ENCODE measurements around the gene IKZF5. TPM values are rescaled to one million over a fixed set of nuclear protein-coding genes. Genes with fewer than 3 reads are reported as not detected.

Gene IKZF5
- total RNA-seq, 5 donors from 2014 or later (not counting 1 experiment from before 2014, with no cell fraction given), result 22.6 to 68.1 (median 29.4) TPM

DNA sequence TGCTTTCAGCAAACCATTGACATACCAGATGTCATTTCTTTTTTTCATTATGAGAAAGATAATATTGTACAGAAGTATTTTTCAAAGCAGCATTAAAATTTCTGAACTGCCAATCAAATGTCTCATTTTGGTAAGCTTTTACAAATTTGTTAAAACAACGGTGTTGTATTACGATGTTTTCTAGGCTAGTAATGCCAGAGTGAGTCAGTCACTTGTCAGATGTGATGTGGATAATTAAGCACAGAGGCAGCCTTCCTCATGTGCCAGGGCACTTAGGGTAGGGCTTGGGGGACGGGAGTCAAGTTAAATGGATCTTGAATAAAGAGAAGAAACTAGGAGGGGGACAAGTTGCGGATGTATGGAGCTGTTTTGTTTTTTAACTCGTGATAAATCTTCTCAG, 18.3 kb downstream of the IKZF5 start:
- Mint-ChIP-seq H3K27ac (peak overlapping the region in 1 of 2 donors; percentile 44), H3K9me3 (no peaks in the 10 kb centered on the region), H3K4me3 (no peak overlapping the region), H3K27me3 (no peaks in the 10 kb centered on the region), H3K4me1 (peaks cover 0 to 3% (median 1%) of the 10 kb centered on the region in 3 donors), H3K36me3 (peaks cover 26% of the 10 kb centered on the region)
- no peak for DNase-seq
- no peak for ATAC-seq (replicated peaks in 1 of 4)
- ChIA-PET CTCF (interaction anchor here in 1 of 2 donors (0.6 kb wide), 1 partner anchor 16 kb away, joined by 3 read pairs; no protein-coding TSS in a partner anchor), POLR2A (interaction anchor here in 1 of 2 donors (0.6 kb wide), 1 partner anchor 16 kb away, joined by 4 read pairs; no protein-coding TSS in a partner anchor)
- H3K27me3 ChIP-seq (replicated peaks in 1 of 2; ENCODE audit: control insufficient read depth in 2 of 2, extremely low read depth in 1 of 2, insufficient read depth in 2 of 2, low read length in 1 of 2), result no peaks in the 10 kb centered on the region
- no peak overlapping the region for H3K4me3 ChIP-seq (ENCODE audit: control insufficient read depth in 1 of 2, extremely low read depth in 1 of 2, low read length in 1 of 2)
- 78% methylated on average over 3 of the region's 5 CpGs for WGBS (ENCODE audit: insufficient coverage)
- H3K36me3 ChIP-seq (ENCODE audit: control insufficient read depth in 2 of 2, extremely low read depth in 1 of 2, insufficient read depth in 1 of 2, low read length in 1 of 2), result peaks cover 5 to 26% of the 10 kb centered on the region in 2 donors
- H3K27ac ChIP-seq (ENCODE audit: low read length), result no peak overlapping the region
- H3K9me3 ChIP-seq, result no peaks in the 10 kb centered on the region
- no peaks in the 10 kb centered on the region for H3K4me1 ChIP-seq (ENCODE audit: control insufficient read depth in 1 of 2, extremely low read depth in 1 of 2, insufficient read depth in 2 of 2, low read length in 2 of 2)

DNA sequence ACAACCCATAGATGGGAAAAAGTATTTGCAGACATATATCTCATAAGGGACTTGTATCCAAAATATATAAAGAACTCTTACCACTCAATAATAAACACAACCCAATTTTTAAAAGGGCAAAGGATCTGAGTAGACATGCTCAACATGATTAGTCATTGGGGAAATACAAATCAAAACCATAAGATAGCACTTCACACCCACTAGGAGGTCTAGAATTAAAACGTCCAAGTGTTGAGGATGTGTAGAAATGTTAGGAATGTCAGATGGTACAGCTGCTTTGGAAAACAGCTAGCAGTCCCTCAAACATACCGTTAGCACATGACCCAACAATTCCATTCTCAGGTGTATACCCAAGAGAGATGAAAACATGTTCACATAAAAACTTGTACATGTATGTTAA, 20.1 kb downstream of the IKZF5 start:
- Histone ChIP-seq H3K27me3 (replicated peaks in 1 of 2; ENCODE audit: control insufficient read depth in 2 of 2, extremely low read depth in 1 of 2, insufficient read depth in 2 of 2, low read length in 1 of 2) (no peaks in the 10 kb centered on the region), H3K9me3 (no peaks in the 10 kb centered on the region), H3K4me1 (ENCODE audit: control insufficient read depth in 1 of 2, extremely low read depth in 1 of 2, insufficient read depth in 2 of 2, low read length in 2 of 2) (no peaks in the 10 kb centered on the region), H3K27ac (ENCODE audit: low read length) (no peak overlapping the region), H3K4me3 (ENCODE audit: control insufficient read depth in 1 of 2, extremely low read depth in 1 of 2, low read length in 1 of 2) (no peak overlapping the region), H3K36me3 (ENCODE audit: control insufficient read depth in 2 of 2, extremely low read depth in 1 of 2, insufficient read depth in 1 of 2, low read length in 1 of 2) (peaks cover 0 to 15% of the 10 kb centered on the region in 2 donors)
- Mint-ChIP-seq H3K4me1 (no peaks in the 10 kb centered on the region), H3K27ac (no peak overlapping the region), H3K4me3 (no peak overlapping the region), H3K9me3 (no peaks in the 10 kb centered on the region), H3K36me3 (peaks cover 26% of the 10 kb centered on the region), H3K27me3 (no peaks in the 10 kb centered on the region)
- DNase-seq, result no peak
- ChIA-PET CTCF (no interaction called here), POLR2A (no interaction called here)
- no peak for ATAC-seq (replicated peaks in 1 of 4)
- whole genome bisulfite sequencing (ENCODE audit: insufficient coverage), result no CpG with 5 or more reads among the region's 2 CpGs

DNA sequence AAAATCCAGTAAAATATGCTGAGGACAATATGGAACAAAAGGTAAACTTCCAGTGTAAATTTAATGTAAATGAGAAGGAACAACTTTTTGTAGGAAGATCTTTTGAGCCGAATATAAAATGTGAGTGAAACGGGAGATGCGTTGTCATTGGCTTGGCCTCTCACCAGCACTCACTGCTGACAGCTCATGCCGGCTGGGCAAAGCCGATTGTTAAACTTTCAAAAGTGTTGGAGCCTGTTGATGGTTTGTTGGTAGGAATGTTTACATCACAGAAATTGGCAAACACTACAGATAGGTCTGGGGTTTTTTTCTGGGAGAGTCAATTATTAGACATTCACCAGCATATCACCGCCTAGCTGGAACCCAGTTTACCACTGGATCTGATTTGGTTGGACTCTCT, 22.3 kb downstream of the IKZF5 start:
- POLR2A ChIA-PET, result no interaction called here
- Mint-ChIP-seq H3K36me3 (peaks cover 26% of the 10 kb centered on the region), H3K4me3 (no peak overlapping the region), H3K27me3 (no peaks in the 10 kb centered on the region), H3K9me3 (no peaks in the 10 kb centered on the region), H3K4me1 (peaks cover 2 to 10% (median 7%) of the 10 kb centered on the region in 3 donors), H3K27ac (no peak overlapping the region)
- no peak for ATAC-seq (replicated peaks in 1 of 4)
- Histone ChIP-seq H3K27me3 (replicated peaks in 1 of 2; ENCODE audit: control insufficient read depth in 2 of 2, extremely low read depth in 1 of 2, insufficient read depth in 2 of 2, low read length in 1 of 2) (no peaks in the 10 kb centered on the region), H3K9me3 (no peaks in the 10 kb centered on the region), H3K36me3 (ENCODE audit: control insufficient read depth in 2 of 2, extremely low read depth in 1 of 2, insufficient read depth in 1 of 2, low read length in 1 of 2) (peaks cover 0 to 7% of the 10 kb centered on the region in 2 donors), H3K27ac (ENCODE audit: low read length) (no peak overlapping the region), H3K4me3 (ENCODE audit: control insufficient read depth in 1 of 2, extremely low read depth in 1 of 2, low read length in 1 of 2) (no peak overlapping the region), H3K4me1 (ENCODE audit: control insufficient read depth in 1 of 2, extremely low read depth in 1 of 2, insufficient read depth in 2 of 2, low read length in 2 of 2) (no peaks in the 10 kb centered on the region)
- 100% methylated on average over 3 of the region's 6 CpGs for WGBS (ENCODE audit: insufficient coverage)
- CTCF ChIA-PET, result no interaction called here
- DNase-seq, result no peak

DNA sequence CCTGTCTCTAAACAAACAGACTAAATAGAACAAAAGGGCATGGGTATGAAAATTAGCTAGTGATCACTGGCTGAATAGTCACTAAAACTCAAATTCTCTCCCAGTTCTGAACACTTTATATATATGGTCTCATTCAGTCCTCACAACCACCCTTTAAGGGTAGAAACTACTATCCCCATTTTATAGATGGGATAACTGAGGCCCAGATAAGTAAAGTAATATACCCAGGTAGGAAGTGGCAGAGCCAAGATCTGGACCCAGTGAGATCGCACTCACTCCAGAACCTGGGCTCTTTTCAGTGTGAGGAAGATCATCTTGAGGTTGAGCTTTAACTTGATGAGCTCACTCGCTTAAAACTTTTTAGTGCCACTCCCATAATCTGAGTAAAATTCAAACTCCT, 23.9 kb downstream of the IKZF5 start:
- DNase-seq (no peak), ATAC-seq (replicated peaks in 1 of 4) (no peak)
- H3K36me3 ChIP-seq (ENCODE audit: control insufficient read depth in 2 of 2, extremely low read depth in 1 of 2, insufficient read depth in 1 of 2, low read length in 1 of 2), result peaks cover 0 to 5% of the 10 kb centered on the region in 2 donors
- H3K27ac ChIP-seq (ENCODE audit: low read length), result no peak overlapping the region
- no peaks in the 10 kb centered on the region for H3K27me3 ChIP-seq (replicated peaks in 1 of 2; ENCODE audit: control insufficient read depth in 2 of 2, extremely low read depth in 1 of 2, insufficient read depth in 2 of 2, low read length in 1 of 2)
- ChIA-PET POLR2A (interaction anchor here (0.7 to 0.9 kb wide), 3 partner anchors 11 to 23 kb away, joined by 3 to 7 read pairs (median 4); no protein-coding TSS in a partner anchor), CTCF (interaction anchor here in 1 of 2 donors (0.7 to 1.9 kb wide), 2 partner anchors 23 to 58 kb away, joined by 3 to 5 read pairs; no protein-coding TSS in a partner anchor)
- no peak overlapping the region for H3K4me3 ChIP-seq (ENCODE audit: control insufficient read depth in 1 of 2, extremely low read depth in 1 of 2, low read length in 1 of 2)
- H3K9me3 ChIP-seq, result no peaks in the 10 kb centered on the region
- no peak overlapping the region for H3K4me3 Mint-ChIP-seq
- H3K36me3 Mint-ChIP-seq, result peaks cover 26% of the 10 kb centered on the region
- WGBS (ENCODE audit: insufficient coverage), result 100% methylated on average over 1 of the region's 2 CpGs
- H3K27ac Mint-ChIP-seq, result no peak overlapping the region
- H3K27me3 Mint-ChIP-seq, result no peaks in the 10 kb centered on the region
- H3K9me3 Mint-ChIP-seq, result no peaks in the 10 kb centered on the region
- H3K4me1 ChIP-seq (ENCODE audit: control insufficient read depth in 1 of 2, extremely low read depth in 1 of 2, insufficient read depth in 2 of 2, low read length in 2 of 2), result peaks cover 10% of the 10 kb centered on the region in 2 experiments
- H3K4me1 Mint-ChIP-seq, result peaks cover 16 to 23% (median 21%) of the 10 kb centered on the region in 3 donors

DNA sequence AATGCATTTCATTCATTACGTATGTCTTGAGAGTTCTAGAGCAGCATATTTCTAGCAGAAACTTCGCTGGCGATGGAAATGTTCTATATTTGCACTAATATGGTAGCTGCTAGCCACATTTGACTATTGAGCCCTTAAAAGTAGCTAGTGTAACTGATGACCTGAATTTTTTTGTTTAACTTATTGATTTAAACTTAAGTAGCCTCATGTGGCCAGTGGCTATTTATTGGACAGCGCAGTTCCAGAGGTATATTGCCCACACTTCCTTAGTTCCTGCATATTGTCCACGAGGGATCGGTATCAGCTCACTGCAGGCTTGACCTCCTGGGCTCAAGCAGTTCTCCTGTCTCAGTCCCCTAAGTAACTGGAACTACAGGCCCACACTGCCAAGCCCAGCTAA, 24.7 kb downstream of the IKZF5 start:
- no peaks in the 10 kb centered on the region for H3K27me3 Mint-ChIP-seq
- no peak overlapping the region for H3K27ac ChIP-seq (ENCODE audit: low read length)
- DNase-seq (no peak), ATAC-seq (replicated peaks in 1 of 4) (no peak)
- ChIA-PET POLR2A (interaction anchor here (0.7 to 0.9 kb wide), 2 partner anchors 20 to 24 kb away, joined by 3 to 4 read pairs; no protein-coding TSS in a partner anchor), CTCF (interaction anchor here in 1 of 2 donors (0.7 to 1.9 kb wide), 2 partner anchors 23 to 59 kb away, joined by 3 to 5 read pairs; no protein-coding TSS in a partner anchor)
- no peak overlapping the region for H3K27ac Mint-ChIP-seq
- no peaks in the 10 kb centered on the region for H3K27me3 ChIP-seq (replicated peaks in 1 of 2; ENCODE audit: control insufficient read depth in 2 of 2, extremely low read depth in 1 of 2, insufficient read depth in 2 of 2, low read length in 1 of 2)
- peaks cover 26% of the 10 kb centered on the region for H3K36me3 Mint-ChIP-seq
- peaks cover 10 to 14% of the 10 kb centered on the region in 2 experiments for H3K4me1 ChIP-seq (ENCODE audit: control insufficient read depth in 1 of 2, extremely low read depth in 1 of 2, insufficient read depth in 2 of 2, low read length in 2 of 2)
- H3K36me3 ChIP-seq (ENCODE audit: control insufficient read depth in 2 of 2, extremely low read depth in 1 of 2, insufficient read depth in 1 of 2, low read length in 1 of 2), result peaks cover 0 to 5% of the 10 kb centered on the region in 2 donors
- H3K4me3 ChIP-seq (ENCODE audit: control insufficient read depth in 1 of 2, extremely low read depth in 1 of 2, low read length in 1 of 2), result no peak overlapping the region
- no peaks in the 10 kb centered on the region for H3K9me3 ChIP-seq
- no peaks in the 10 kb centered on the region for H3K9me3 Mint-ChIP-seq
- no peak overlapping the region for H3K4me3 Mint-ChIP-seq
- peaks cover 16 to 24% (median 22%) of the 10 kb centered on the region in 3 donors for H3K4me1 Mint-ChIP-seq
- 100% methylated on average over 2 of the region's 6 CpGs for WGBS (ENCODE audit: insufficient coverage)

DNA sequence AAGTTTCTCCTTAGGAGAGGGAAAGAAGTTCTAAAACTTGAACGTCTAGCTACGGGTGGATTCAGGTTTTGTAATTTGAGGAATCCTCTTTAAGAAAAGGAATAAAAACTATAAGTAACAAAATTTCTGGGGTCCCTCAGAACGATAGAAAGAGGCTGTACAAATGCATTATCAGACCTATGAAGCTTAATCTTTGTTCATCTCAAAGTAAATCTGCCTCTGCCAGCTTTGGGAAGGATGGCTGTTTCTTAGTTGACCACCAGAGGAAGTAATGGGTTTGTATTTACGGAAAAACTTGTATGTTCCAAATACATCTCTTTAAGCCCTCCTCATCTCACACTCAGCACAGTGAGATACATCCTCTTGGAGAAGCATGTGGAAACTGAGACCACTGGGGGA, 27.5 kb downstream of the IKZF5 start:
- Mint-ChIP-seq H3K9me3 (no peaks in the 10 kb centered on the region), H3K36me3 (peaks cover 13% of the 10 kb centered on the region), H3K4me1 (peaks cover 16 to 24% (median 22%) of the 10 kb centered on the region in 3 donors), H3K27ac (peak overlapping the region; percentile 92), H3K4me3 (peak overlapping the region; percentile 87 to 90 (median 90)), H3K27me3 (no peaks in the 10 kb centered on the region)
- Histone ChIP-seq H3K4me1 (ENCODE audit: control insufficient read depth in 1 of 2, extremely low read depth in 1 of 2, insufficient read depth in 2 of 2, low read length in 2 of 2) (peaks cover 10 to 14% of the 10 kb centered on the region in 2 experiments), H3K4me3 (ENCODE audit: control insufficient read depth in 1 of 2, extremely low read depth in 1 of 2, low read length in 1 of 2) (peak overlapping the region; percentile 44 to 92), H3K36me3 (ENCODE audit: control insufficient read depth in 2 of 2, extremely low read depth in 1 of 2, insufficient read depth in 1 of 2, low read length in 1 of 2) (peaks cover 0 to 5% of the 10 kb centered on the region in 2 donors), H3K27me3 (replicated peaks in 1 of 2; ENCODE audit: control insufficient read depth in 2 of 2, extremely low read depth in 1 of 2, insufficient read depth in 2 of 2, low read length in 1 of 2) (no peaks in the 10 kb centered on the region), H3K27ac (ENCODE audit: low read length) (no peak overlapping the region), H3K9me3 (no peaks in the 10 kb centered on the region)
- no peak for ATAC-seq (replicated peaks in 1 of 4)
- ChIA-PET CTCF (interaction anchor here (1.3 to 2.7 kb wide), 3 partner anchors 23 to 29 kb away, joined by 3 to 18 read pairs (median 5); partner anchors contain the start of genes ACADSB (in 1 of the 2) and IKZF5 (in 1 of the 2)), POLR2A (interaction anchor here (0.6 to 1.4 kb wide), 3 partner anchors 26 to 31 kb away, joined by 3 to 10 read pairs (median 3); no protein-coding TSS in a partner anchor)
- WGBS (ENCODE audit: insufficient coverage), result no CpG with 5 or more reads among the region's 4 CpGs
- peak in 1 of 35 experiments; percentile 27 for DNase-seq

Measured in T-cell (primary cell).